SK-N-MC (cell line): Measurements from ENCODE around the gene SEC14L1.

Experiments
- EZH2 ChIP-seq: fragments of 200-600 bp; sonication (generic); IDR thresholded peaks from one replicate; pipeline ENCODE4 v1.6.1; 2017; ENCODE audit warnings: antibody characterized with exemption
- FOXP2 ChIP-seq: optimal IDR thresholded peaks from 2 replicates; pipeline ENCODE3; 2011; ENCODE audit warnings: mild to moderate bottlenecking, moderate library complexity; ENCODE audit not compliant: insufficient read depth; ENCODE audit errors: extremely low read length, control extremely low read depth
- POLR2AphosphoS5 ChIP-seq: IDR thresholded peaks from 2 replicates; pipeline ENCODE4 v1.6.1; 2012; ENCODE audit warnings: mild to moderate bottlenecking, low read depth, low read length, borderline replicate concordance

DNA sequence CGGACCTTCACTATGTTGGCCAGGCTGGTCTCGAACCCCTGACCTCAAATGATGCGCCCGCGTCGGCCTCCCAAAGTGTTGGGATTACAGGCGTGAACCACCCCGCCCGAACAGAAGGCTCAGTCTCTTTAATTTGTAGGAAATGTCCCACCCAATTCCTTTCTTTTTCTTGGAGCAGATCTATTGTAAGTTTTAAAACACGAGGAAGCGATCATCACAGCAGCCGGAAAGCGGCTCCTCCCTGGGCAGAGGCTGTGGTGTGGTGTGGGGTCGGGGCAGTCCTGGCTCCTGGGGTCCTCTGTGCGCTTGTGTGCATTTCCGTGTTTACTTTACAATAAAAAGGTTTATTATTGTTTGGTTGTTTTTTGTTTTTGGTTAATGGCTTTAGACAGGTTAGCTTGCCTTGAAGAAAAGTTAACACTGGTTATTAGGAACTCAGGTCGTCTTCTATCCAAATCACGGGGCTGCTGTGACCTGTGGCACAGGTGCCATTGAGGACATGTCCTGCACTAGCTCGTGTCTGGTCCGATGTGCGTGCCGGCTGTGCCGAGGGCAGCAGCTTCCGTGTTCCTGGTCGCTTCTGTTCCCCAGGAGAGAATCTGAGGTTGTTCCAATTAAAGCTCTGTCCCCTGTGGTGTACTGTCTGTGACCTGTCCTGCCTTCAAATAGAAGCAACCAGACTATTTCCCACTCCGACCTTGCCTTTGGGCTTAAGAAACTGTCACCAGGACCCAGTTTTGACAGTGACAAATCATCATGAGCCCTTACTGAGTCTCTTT, 83.1 kb downstream of the SEC14L1 start:
- TF ChIP-seq POLR2AphosphoS5, result no peak
- TF ChIP-seq EZH2, result no peak
- TF ChIP-seq FOXP2, result no peak
